ENCODE measurements around the gene RPS3A.

Gene RPS3A

DNA sequence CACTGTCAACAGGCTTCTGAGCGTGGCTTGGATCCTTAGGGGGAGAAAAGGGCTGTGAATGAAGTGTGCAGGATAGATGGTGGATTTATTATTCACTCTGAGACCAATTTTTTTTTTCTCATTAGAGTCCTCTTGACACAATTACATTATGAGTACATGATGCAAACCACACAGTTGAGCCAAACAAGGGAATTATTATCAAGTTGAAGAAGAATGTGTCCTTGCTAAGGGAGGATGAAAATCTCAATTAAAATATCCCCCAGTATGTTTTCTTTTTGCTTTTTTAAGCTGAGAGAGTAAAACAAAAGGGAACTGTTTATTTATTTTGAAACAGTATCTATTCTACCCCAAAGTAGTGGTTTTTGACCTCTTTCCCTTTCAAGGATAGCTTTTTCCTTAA is 40.4 kb downstream of the RPS3A start:
- Histone ChIP-seq H3K4ac (ENCODE audit: low read depth, low read length) (no peak overlapping the region), H3K14ac (ENCODE audit: low read length) (no peak overlapping the region), H3K79me2 (ENCODE audit: control insufficient read depth, insufficient read depth, low read length, poor library complexity) (no peaks in the 10 kb centered on the region), H2AK5ac (ENCODE audit: low read length) (no peak overlapping the region), H2BK120ac (ENCODE audit: insufficient read depth, low read length, poor library complexity) (no peak overlapping the region), H3K9ac (ENCODE audit: low read length) (no peak overlapping the region), H2BK12ac (ENCODE audit: low read length) (no peak overlapping the region), H2BK5ac (ENCODE audit: low read depth, low read length, poor library complexity) (no peak overlapping the region), H3K79me1 (ENCODE audit: low read length) (no peaks in the 10 kb centered on the region), H3K27me3 (ENCODE audit: insufficient read depth, low read length) (no peaks in the 10 kb centered on the region), H3K36me3 (ENCODE audit: control insufficient read depth in 1 of 2, insufficient read depth in 2 of 2, low read length in 2 of 2) (peaks cover 0 to 7% of the 10 kb centered on the region in 2 experiments), H3K4me1 (ENCODE audit: control insufficient read depth in 1 of 2, insufficient read depth in 2 of 2, low read length in 2 of 2) (no peaks in the 10 kb centered on the region), H4K91ac (ENCODE audit: low read depth, low read length) (no peak overlapping the region), H3K18ac (ENCODE audit: low read length) (no peak overlapping the region), H3K9me3 (ENCODE audit: insufficient read depth, low read depth, low read length) (no peaks in the 10 kb centered on the region), H4K12ac (ENCODE audit: low read depth, low read length) (no peak overlapping the region), H3K27ac (ENCODE audit: low read depth, low read length) (no peak overlapping the region), H4K8ac (ENCODE audit: low read depth, low read length) (no peak overlapping the region), H3K23ac (ENCODE audit: low read length) (no peak overlapping the region), H3K4me2 (ENCODE audit: low read length) (no peak overlapping the region), H2AFZ (ENCODE audit: insufficient read depth, low read length, poor library complexity) (no peak overlapping the region), H3K4me3 (ENCODE audit: low read depth, low read length) (no peak overlapping the region)
- no CpG with 5 or more reads among the region's 1 CpG for WGBS (ENCODE audit: extremely low coverage, insufficient coverage, insufficient read length)
- no peak for DNase-seq

DNA sequence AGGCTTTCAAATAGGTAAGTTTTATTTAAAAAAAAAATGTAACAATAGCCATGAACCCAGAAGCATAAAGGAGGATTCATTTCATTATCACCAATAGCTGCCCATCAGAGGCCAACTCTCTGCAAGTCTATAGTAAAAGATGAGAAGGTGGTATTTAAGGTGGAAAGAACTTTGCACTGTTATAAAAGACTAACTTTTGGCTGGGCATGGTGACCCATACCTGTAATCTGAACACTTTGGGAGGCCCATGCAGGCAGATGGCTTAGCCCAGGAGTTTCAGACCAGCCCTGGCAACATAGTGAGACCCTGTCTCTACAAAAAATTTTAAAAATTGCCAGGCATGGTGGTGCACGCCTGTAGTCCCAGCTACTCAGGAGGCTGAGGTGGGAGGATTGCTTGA is 43.3 kb downstream of the RPS3A start:
- H3K4me1 ChIP-seq (ENCODE audit: control insufficient read depth in 1 of 2, insufficient read depth in 2 of 2, low read length in 2 of 2), result no peaks in the 10 kb centered on the region
- no peak overlapping the region for H3K14ac ChIP-seq (ENCODE audit: low read length)
- H3K4me3 ChIP-seq (ENCODE audit: low read depth, low read length), result no peak overlapping the region
- no peak overlapping the region for H2BK120ac ChIP-seq (ENCODE audit: insufficient read depth, low read length, poor library complexity)
- peaks cover 4 to 8% of the 10 kb centered on the region in 2 experiments for H3K36me3 ChIP-seq (ENCODE audit: control insufficient read depth in 1 of 2, insufficient read depth in 2 of 2, low read length in 2 of 2)
- no peak overlapping the region for H3K23ac ChIP-seq (ENCODE audit: low read length)
- no peak overlapping the region for H3K9ac ChIP-seq (ENCODE audit: low read length)
- no peaks in the 10 kb centered on the region for H3K9me3 ChIP-seq (ENCODE audit: insufficient read depth, low read depth, low read length)
- no CpG with 5 or more reads among the region's 1 CpG for WGBS (ENCODE audit: extremely low coverage, insufficient coverage, insufficient read length)
- H2AK5ac ChIP-seq (ENCODE audit: low read length), result no peak overlapping the region
- no peak overlapping the region for H2BK5ac ChIP-seq (ENCODE audit: low read depth, low read length, poor library complexity)
- H3K27ac ChIP-seq (ENCODE audit: low read depth, low read length), result no peak overlapping the region
- no peak overlapping the region for H4K8ac ChIP-seq (ENCODE audit: low read depth, low read length)
- H3K79me1 ChIP-seq (ENCODE audit: low read length), result no peaks in the 10 kb centered on the region
- no peaks in the 10 kb centered on the region for H3K27me3 ChIP-seq (ENCODE audit: insufficient read depth, low read length)
- no peak overlapping the region for H3K4me2 ChIP-seq (ENCODE audit: low read length)
- no peak overlapping the region for H2BK12ac ChIP-seq (ENCODE audit: low read length)
- no peak overlapping the region for H3K18ac ChIP-seq (ENCODE audit: low read length)
- no peak overlapping the region for H4K91ac ChIP-seq (ENCODE audit: low read depth, low read length)
- H2AFZ ChIP-seq (ENCODE audit: insufficient read depth, low read length, poor library complexity), result no peak overlapping the region
- no peak overlapping the region for H3K4ac ChIP-seq (ENCODE audit: low read depth, low read length)
- no peak for DNase-seq
- H3K79me2 ChIP-seq (ENCODE audit: control insufficient read depth, insufficient read depth, low read length, poor library complexity), result no peaks in the 10 kb centered on the region
- no peak overlapping the region for H4K12ac ChIP-seq (ENCODE audit: low read depth, low read length)

DNA sequence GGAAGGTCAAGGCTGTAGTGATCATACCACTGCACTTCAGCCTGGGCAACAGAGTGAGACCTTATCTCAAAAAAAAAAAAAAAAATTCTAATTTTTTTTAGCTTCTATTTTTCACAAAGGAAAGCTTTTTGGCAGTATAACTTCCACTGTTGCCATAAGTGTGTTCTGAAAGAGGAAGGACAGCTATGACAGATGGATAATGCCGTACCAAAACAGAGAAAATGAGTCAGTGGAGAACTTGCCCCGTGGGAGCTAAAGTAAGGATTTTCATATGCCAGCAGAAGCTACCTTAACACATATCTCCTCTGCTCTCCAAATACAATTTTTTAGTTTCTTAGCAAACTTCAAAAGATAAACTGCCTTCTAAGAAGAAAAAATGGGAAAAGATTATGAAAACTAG is 43.7 kb downstream of the RPS3A start:
- no peak for DNase-seq
- Histone ChIP-seq H3K9me3 (ENCODE audit: insufficient read depth, low read depth, low read length) (no peaks in the 10 kb centered on the region), H3K9ac (ENCODE audit: low read length) (no peak overlapping the region), H2AK5ac (ENCODE audit: low read length) (no peak overlapping the region), H3K27ac (ENCODE audit: low read depth, low read length) (no peak overlapping the region), H2BK12ac (ENCODE audit: low read length) (no peak overlapping the region), H4K12ac (ENCODE audit: low read depth, low read length) (no peak overlapping the region), H3K14ac (ENCODE audit: low read length) (no peak overlapping the region), H4K8ac (ENCODE audit: low read depth, low read length) (no peak overlapping the region), H3K79me1 (ENCODE audit: low read length) (no peaks in the 10 kb centered on the region), H3K4me3 (ENCODE audit: low read depth, low read length) (no peak overlapping the region), H3K4me1 (ENCODE audit: control insufficient read depth in 1 of 2, insufficient read depth in 2 of 2, low read length in 2 of 2) (no peaks in the 10 kb centered on the region), H3K18ac (ENCODE audit: low read length) (no peak overlapping the region), H2BK5ac (ENCODE audit: low read depth, low read length, poor library complexity) (no peak overlapping the region), H3K79me2 (ENCODE audit: control insufficient read depth, insufficient read depth, low read length, poor library complexity) (no peaks in the 10 kb centered on the region), H3K23ac (ENCODE audit: low read length) (no peak overlapping the region), H2AFZ (ENCODE audit: insufficient read depth, low read length, poor library complexity) (no peak overlapping the region), H3K4ac (ENCODE audit: low read depth, low read length) (no peak overlapping the region), H3K36me3 (ENCODE audit: control insufficient read depth in 1 of 2, insufficient read depth in 2 of 2, low read length in 2 of 2) (peaks cover 4 to 8% of the 10 kb centered on the region in 2 experiments), H2BK120ac (ENCODE audit: insufficient read depth, low read length, poor library complexity) (no peak overlapping the region), H3K27me3 (ENCODE audit: insufficient read depth, low read length) (no peaks in the 10 kb centered on the region), H3K4me2 (ENCODE audit: low read length) (no peak overlapping the region), H4K91ac (ENCODE audit: low read depth, low read length) (no peak overlapping the region)
- WGBS (ENCODE audit: extremely low coverage, insufficient coverage, insufficient read length), result no CpG with 5 or more reads among the region's 2 CpGs

DNA sequence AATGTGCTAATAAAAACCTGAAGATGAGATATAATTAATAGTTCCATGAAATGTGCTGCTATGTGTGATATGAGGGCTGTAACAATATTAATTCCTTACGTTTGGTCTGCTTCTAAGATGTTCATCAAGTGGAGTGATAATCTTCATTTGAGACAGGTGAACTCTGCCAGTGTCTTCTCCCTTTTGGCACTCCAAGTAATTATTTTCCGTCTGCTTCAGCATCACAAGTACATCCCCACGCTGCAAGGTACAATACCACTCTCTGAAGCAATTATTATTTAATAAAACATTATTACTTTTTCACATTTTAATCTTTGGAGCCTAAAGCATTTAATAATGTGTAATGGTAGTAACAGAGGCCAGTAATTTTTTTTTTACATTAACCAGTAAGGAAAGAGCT is 44.4 kb downstream of the RPS3A start:
- Histone ChIP-seq H3K79me2 (ENCODE audit: control insufficient read depth, insufficient read depth, low read length, poor library complexity) (no peaks in the 10 kb centered on the region), H2AK5ac (ENCODE audit: low read length) (no peak overlapping the region), H3K14ac (ENCODE audit: low read length) (no peak overlapping the region), H4K91ac (ENCODE audit: low read depth, low read length) (no peak overlapping the region), H3K36me3 (ENCODE audit: control insufficient read depth in 1 of 2, insufficient read depth in 2 of 2, low read length in 2 of 2) (peaks cover 4 to 8% of the 10 kb centered on the region in 2 experiments), H3K9me3 (ENCODE audit: insufficient read depth, low read depth, low read length) (no peaks in the 10 kb centered on the region), H2BK5ac (ENCODE audit: low read depth, low read length, poor library complexity) (no peak overlapping the region), H3K4me3 (ENCODE audit: low read depth, low read length) (no peak overlapping the region), H2AFZ (ENCODE audit: insufficient read depth, low read length, poor library complexity) (no peak overlapping the region), H4K8ac (ENCODE audit: low read depth, low read length) (no peak overlapping the region), H3K23ac (ENCODE audit: low read length) (no peak overlapping the region), H4K12ac (ENCODE audit: low read depth, low read length) (no peak overlapping the region), H3K4me1 (ENCODE audit: control insufficient read depth in 1 of 2, insufficient read depth in 2 of 2, low read length in 2 of 2) (no peaks in the 10 kb centered on the region), H3K4ac (ENCODE audit: low read depth, low read length) (no peak overlapping the region), H3K18ac (ENCODE audit: low read length) (no peak overlapping the region), H2BK120ac (ENCODE audit: insufficient read depth, low read length, poor library complexity) (no peak overlapping the region), H2BK12ac (ENCODE audit: low read length) (no peak overlapping the region), H3K9ac (ENCODE audit: low read length) (no peak overlapping the region), H3K27me3 (ENCODE audit: insufficient read depth, low read length) (no peaks in the 10 kb centered on the region), H3K4me2 (ENCODE audit: low read length) (no peak overlapping the region), H3K27ac (ENCODE audit: low read depth, low read length) (no peak overlapping the region), H3K79me1 (ENCODE audit: low read length) (no peaks in the 10 kb centered on the region)
- no peak for DNase-seq
- no CpG with 5 or more reads among the region's 3 CpGs for WGBS (ENCODE audit: extremely low coverage, insufficient coverage, insufficient read length)

Data from trophoblast cell (in vitro differentiated cells and primary cell).